GM19468 (cell line): ENCODE data around the gene FAM184A.
"Not testable (repeated sequence)": the region's sequence is repeated elsewhere in the genome, so short reads cannot be mapped to it uniquely, and the experiment has no call there.

Experiments used
- ATAC-seq: cut with Tn5 transposase; IDR thresholded peaks from one replicate; pipeline ENCODE4 v1.9.1; 2021; ENCODE audit warnings: mild to moderate bottlenecking, moderate library complexity, moderate number of reproducible peaks; ENCODE audit not compliant: unreplicated experiment; ENCODE audit errors: extremely low read depth

The FAM184A gene

DNA sequence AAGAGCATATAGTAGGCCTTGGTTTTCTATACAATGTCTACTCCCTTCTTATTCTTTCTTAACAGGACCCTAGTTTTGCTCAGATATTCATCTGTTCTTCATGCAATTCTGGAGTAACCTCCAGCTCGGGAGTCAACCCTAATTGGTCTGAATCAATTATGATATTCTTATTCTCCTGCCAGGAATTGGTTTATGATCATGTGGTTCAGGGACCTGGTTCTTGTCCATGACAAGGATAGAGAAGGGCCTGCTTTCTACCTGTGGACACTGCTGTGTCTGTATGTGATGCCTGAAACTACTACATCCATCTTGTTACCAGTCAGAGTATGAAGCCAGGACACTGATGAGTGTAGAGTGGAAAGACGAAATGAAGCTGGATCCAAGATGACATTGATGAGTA is 24.4 kb upstream of the FAM184A start:
- ATAC-seq = no peak

DNA sequence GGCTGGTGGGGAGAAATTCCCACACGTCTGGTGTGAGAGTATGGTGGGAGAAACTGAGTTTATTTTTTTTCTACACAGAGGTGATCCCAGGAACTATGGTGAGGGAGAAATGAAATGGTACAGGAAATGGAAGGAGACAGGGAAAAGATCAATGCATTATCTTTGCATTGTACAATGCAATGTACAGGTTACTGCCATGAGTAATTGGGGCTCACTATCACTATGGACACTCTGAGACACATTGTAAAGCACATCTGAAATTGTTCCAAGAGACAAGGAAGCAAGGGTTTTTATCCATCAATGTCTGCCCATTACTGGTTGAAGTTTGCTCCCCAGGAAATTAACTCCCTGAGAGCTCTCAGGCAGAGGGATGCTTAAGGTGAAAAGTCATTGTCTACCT is 21.7 kb upstream of the FAM184A start:
- no peak for ATAC-seq

DNA sequence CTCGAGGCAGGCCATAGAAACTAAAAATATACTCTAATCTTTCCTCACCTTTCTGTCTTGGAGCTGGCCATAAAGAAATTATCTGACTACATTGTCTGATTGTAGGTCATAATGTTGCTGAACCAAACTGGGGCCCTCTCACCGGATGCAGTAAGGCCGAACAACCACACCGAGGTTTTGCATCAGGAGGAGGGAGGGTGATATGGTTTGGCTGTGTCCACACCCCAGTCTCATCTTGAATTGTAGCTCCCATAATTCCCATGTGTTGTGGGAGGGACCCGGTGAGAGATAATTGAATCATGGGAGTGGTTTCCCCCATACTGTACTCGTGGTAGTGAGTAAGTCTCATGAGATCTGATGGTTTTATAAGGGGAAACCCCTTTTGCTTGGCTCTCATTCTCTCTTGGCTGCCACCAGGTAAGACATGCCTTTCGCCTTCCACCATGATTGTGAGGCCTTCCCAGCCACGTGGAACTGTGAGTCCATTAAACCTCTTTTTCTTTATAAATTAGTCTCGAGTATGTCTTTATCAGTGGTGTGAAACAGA is 19.4 kb upstream of the FAM184A start:
- ATAC-seq = not testable (repeated sequence)

DNA sequence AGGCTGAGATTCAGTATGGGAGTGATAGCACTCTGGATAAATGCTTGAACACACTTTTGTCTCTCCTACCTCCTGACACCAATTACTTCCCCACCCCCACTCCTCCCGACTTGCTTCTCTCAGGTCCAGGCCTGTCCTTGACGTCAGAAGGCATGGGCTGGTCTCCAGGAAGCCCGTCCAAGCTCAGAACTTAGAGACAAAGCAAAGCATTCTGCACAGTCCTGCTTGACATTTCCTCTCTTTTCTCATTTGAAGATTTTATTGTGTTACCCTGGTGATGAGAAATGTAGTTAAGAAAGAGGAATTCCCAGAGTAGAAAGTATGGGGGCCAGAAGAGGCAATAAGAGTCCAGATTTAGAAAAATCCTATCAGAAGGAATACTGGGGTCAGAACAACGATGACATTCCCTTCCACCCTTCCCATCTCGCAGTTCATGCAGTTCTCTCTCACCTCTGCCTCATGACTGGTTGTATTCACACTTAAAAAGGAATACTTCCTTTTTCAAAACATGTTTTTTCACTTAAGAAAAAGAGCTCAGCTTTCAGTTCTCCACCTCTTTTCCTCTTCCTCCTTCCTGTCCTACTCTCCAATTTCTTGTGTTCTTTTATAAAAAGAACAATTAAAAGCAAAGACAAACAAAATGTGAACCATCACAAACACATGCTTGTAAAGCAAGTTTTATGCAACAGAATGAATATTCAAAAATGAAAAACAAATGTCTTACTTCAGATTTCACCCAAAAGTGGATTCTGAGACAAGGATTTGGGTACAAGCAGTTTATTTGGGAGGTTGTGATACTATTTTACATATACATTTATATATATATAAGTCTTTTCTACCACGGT is 18.5 kb upstream of the FAM184A start:
- ATAC-seq = no peak

DNA sequence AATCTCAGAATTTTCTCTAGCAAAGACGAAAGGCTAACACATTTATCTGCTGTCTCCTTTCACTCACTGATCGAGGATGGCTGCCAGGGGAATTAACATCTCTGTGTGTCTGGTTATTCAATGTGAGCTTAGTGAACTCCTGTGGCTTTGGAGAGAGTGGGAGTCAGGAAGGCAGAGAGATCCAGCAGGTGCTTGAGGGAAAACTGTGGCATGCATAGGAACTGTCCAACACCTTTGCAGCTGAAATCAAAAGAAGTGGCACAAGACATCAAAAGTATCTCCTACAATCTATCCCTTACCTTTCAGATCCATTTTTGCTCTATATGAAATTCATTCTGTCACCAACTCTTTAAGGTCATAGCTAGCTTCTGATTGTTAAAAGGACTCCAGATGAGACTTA is 11.8 kb upstream of the FAM184A start:
- ATAC-seq = no peak

DNA sequence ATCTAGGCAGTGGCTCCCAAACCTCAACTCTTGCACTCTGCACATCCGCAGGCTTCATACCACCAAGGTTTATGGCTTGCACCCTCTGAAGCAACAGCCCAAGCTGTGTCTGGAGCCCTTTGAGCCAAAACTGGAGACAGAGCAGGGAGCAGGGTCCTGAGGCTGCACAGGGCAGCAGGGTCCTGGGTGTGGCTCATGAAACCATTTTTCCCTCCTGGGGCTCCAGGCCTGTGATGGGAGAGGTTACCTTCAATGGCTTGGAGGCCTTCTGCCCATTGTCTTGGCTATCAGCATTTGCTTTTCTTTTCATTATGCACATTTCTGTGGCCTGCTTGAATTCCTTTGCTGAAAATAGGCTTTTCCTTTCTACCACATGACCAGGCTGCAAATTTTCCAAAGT is 6.3 kb upstream of the FAM184A start:
- no peak for ATAC-seq

DNA sequence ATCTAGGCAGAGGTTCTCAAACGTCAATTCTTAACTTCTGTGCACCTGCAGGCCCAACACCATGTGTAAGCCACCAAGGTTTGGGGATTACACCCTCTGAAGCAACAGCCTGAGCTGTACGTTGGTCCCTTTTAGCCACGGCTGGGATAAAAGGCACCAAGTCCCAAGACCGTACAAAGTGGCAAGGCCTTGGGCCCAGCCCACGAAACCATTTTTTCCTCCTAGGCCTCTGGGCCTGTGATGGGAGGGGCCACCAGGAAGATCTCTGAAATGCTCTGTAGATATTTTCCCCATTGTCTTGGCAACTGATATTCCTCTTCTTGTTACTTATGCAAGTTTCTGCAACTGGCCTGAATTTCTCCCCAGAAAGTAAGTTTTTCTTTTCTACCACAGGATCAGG is 4.5 kb upstream of the FAM184A start:
- ATAC-seq = no peak

DNA sequence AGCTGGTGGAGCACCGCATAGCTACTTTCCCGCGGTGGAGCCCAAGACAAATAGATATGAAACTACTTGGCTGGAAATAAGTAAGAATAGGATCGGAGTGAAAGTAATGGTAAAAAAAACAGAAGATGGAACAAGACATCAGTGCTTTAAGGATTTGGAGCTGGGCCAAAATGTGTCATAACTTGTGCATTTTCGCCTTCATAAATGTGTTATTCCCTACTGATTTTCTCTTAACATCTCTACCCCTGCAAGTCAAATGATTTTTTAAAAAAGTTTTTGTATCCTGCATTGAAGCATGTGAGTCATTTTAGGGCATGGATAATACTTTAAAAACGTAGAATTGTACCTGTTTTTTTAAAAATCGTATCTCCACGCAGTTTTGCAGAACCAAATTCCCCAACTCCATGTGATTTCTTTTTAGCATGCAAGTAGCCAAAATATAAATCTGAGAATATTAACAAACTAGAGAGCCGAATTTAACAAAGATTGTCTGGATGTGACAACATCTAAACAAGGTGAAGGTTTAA is 882 bp upstream of the FAM184A start:
- ATAC-seq = no peak

DNA sequence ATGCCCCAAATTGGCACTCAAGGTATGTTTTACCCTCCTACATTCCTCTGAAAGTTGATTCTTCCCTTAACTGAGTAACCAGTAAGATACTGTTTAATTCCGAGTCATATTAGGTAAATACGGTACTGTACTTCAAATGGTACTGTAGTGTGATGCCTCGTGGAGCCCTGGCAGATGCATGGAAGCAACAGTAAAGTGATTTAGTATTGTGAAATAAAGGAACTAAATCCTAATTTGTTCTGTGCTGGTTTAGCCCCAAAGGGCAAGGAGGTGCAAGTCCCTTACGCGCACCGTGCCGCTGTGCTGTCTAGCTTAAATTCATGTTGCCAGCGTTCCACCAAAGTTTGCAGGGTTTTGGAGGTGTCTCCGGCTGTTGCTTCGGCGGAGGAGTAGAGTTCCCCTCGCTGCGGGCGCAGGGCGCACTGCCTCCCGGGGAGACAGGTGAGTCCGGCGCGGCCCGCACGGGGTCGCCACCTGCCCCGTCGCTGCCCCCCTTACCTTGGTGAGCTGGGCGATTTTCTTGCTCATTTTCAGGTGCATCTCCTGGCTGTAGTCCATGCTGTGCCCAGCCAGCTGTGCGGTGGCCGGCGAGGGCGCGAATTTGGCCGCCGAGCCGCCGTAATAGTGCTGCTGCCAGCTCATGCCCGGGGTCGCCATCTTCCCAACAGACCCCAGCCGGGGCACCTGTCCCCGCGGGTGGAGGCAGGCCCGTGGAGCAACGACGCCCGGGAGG is 655 bp downstream of the FAM184A start:
- no peak for ATAC-seq

DNA sequence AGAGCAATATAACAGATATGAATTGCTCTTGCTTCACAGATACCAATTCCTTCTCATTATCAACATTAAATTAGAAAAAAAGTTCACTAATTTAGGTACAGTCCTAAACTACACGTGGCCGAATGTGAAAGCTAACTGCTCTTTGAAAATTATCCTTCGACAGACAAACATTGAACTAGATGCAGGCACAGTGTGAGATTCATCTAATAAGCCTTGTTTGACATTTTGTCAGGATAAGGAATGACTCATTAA is 1.1 kb downstream of the FAM184A start:
- no peak for ATAC-seq

DNA sequence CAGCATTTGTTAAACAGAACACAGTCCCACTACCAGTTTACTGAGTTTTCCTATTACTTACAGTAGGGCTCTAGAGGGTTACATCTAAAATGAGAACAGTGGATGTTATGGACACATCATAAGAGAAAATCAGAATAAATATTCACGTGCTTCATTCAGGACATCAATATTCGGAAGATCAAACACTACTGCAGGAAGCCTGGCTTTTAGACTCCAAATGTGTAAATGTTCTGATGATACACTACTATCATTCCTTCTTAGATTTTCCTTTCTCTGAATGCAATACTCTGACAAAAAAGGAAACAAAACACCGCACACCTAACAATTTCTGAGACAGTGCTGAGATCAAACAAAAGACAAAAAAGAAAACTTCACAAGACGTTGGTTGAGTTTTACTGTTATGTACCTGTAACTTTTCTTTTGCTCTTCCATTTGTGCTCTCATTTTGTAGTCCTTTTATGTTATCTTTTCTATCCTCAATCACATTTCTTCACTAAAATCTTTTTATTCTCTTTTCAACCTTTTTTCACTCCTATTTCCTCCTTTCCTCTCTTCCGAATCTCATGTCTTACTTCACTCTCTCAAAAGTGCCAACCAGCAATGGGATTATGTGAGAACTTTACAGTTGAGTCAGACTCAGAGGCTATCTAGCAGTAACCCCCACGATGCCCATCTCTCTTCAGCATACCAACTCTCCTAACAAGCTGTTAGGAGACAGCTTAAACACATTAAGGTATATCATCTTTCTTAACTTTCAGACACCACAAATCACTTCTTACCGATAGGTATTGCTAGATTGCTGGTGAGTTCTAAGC is 1.7 kb downstream of the FAM184A start:
- no peak for ATAC-seq

DNA sequence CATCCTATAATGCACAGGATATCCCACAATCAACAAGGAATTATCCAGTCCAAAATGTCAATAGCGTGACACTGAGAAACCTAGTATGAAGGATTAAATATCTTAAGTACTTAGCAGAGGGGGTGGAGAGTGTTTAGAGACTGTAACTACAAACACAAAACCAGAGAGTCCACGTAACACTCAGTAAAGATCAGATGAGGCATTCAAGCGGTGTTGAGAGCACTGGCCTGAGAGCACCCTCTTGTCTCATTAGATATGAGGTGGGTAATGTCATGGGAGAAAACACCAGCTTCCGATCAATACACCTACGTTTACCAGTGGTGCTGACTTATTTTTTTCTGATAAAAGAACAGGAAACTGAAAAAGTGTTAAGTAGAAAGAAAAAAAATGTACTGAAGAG is 2.3 kb downstream of the FAM184A start:
- no peak for ATAC-seq

DNA sequence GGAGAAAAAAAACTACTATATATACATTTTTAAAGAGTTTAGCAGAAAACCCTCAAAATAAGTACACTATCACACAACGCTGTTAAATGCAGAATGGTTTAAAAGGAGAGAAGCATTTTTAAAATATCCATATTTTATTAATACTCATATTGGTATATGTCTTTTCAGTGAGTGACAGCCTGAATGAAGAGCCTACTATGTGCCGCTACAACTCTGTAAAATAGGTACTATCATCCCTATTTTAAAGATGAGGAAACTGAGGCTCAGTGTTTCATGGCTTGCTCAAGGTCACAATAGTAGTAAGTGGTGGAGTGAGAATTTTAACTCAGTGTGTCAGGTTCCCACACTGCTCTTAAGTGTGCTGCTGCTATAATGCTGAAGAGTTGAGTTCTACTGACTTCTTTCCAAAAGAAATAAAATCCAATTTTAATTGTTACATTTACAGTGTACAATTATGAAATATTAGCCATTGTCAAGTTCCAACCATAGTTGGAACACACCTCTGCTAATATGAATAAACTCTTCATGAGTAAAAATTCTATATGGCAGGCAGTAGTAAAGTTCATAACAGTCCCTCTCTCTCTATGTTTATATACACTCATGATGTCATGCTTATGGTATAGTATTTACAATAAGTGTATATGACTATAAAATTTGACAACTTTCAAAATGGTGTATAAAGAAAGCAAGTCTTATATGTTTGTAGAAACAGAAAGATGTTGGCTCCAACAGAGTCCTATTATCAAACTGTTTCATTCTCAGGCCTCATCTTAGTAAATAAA is 3.1 kb downstream of the FAM184A start:
- ATAC-seq = no peak

DNA sequence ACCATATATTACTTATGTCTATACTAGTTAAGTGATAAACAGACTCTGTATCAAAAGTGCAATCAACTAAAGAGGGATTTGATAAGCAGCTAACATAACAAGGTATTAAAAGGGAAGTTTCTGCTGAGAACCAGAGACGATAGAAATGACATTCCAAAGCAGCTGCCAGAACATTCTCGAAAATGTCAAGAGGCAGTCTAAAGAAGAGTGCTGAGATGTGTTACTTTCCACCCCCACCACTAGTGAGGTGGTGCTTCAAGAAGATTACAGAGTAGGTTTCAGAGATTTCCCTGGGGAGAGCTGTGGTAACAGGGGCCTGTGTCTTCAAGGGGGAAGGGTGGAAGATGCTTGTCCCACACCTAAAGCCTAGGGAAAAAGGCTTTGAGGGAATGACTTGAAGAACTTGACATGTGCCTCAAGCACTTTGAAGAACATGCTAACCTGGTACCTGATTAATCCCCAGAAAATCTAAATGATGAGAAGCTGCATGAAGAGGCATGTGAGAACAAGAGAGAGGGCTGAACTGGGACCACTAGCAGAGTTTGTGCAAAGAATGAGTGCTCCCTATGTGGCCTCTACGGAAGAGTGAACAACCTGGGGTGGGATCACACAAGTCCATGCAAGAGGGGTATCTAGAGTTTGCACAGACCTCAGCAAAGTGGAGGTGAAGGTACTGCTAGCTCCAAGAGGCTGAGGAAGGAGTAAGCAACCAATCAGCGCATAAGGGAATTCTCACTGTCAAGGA is 5.0 kb downstream of the FAM184A start:
- ATAC-seq = no peak

DNA sequence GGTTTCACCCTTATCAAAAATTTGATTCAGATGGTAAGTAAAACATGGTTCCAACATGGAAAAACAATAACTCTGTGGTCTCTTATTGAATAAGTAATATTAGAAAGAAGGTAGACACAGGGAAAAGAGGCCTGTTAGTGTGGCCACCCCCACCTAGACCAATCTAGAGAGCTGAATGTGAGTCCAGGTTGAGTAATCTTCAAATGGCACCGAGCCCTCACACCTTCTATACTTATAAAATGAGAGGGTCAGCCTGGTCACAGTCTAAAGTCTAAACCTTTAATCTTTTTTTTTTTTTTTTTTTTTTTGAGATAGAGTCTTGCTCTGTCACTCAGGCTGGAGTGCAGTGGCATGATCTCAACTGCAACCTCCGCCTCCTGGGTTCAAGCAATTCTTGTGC is 6.9 kb downstream of the FAM184A start:
- ATAC-seq = no peak

DNA sequence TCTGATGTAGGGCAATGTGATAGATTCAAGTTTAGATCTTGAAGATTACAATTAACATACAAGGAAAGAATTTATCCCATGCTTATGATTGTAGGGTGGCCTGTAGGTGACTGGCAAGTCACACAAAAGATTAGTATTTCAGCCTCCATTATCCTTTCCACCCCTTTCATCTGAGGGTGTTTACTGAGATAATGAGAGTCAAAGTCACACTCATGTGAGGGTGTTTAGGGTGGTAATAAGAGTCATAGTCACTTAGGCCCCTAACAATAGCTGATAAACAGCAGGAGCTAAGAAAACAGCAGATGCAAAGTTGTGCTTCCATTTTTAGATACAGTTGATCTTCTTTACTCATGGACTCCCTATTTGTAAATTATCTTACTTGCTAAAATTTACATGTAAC is 11.4 kb downstream of the FAM184A start:
- ATAC-seq = no peak

DNA sequence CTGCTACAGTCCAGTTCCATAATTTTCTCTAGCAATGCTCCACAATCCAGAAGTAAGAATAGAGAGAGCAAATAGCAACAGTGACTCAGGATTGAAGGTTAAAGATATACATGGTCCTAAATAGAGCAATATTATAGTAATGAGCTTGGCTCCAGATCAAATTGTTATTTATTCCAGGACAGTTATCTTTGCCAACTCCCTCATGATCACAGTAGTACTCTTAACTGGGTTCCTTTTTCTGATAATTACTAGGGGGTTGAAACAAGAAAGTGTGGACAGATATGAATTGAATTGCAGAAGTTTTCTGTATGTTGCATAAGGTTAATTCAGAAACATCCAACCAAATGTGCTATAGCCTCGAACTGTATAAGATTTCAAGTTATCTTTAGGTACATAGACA is 11.9 kb downstream of the FAM184A start:
- no peak for ATAC-seq

DNA sequence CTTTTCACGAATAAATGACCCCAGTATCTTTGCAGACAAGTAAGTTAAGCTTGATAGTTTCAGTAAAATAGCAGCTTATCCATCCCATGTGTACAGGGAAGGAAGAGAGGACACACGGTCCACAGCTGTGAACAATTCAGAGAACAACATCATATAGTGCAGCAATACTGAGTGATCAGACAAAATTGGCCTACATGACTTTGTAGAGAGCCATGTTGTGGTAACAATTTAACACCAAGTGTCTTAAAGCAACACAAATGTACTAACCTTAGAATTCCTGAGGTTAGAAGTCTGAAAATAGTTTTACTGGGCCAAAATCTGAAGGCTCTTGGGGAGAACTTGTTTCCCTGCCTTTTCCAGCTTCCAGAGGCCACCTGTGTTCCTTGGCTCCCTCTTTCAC is 12.5 kb downstream of the FAM184A start:
- no peak for ATAC-seq

DNA sequence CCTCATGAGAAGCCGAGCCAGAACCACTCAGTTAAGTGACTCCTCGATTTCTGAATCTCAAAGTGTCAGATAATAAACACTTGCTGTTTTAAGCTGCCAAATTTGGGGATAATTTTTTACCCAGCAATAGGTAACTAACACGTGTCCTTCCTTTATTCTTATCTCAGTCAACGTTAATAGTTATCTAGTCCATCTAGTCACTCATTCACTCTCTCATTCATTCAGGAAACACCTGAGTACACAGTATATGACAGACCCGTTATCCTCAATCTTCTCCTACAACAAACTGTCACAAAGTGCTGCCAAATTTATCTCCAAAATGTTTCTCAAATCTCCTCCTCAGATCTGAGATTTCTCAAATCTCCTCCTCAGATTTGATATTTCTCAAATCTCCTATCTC is 13.1 kb downstream of the FAM184A start:
- ATAC-seq = no peak
